HepG2 (cell line): ENCODE measurements around the gene TMEM190. TPM values are rescaled to one million over a fixed set of nuclear protein-coding genes. Genes with fewer than 3 reads are reported as not detected.
A peak's percentile ranks its signal among the peaks of the same experiment; 100 is the strongest.

Experiments used
- DDIT3 ChIP-seq: sonication (generic); formaldehyde crosslinking; IDR thresholded peaks from 2 replicates; pipeline ENCODE4 v1.4.0; 2020; ENCODE audit warnings: mild to moderate bottlenecking, missing genetic modification reagents
- ELF4 ChIP-seq: sonication (generic); formaldehyde crosslinking; IDR thresholded peaks from 2 replicates; pipeline ENCODE4 v1.5.0; 2020; ENCODE audit warnings: missing genetic modification reagents, mild to moderate bottlenecking, moderate library complexity, borderline replicate concordance
- EP300 ChIP-seq, 3 experiments: sonication (generic) in 1 of 3; formaldehyde crosslinking in 1 of 3; IDR thresholded peaks; 2 replicates each; pipeline versions ENCODE4 v1.5.1 to v1.6.1; 2011 to 2020; ENCODE audit warnings: low read depth in 2 of 3, low read length in 2 of 3, borderline replicate concordance in 1 of 3, improper control_type of control experiment in 1 of 3, mild to moderate bottlenecking in 1 of 3, missing genetic modification reagents in 1 of 3, moderate library complexity in 1 of 3
- ETV6 ChIP-seq: sonication (generic); formaldehyde crosslinking; conservative IDR thresholded peaks from 2 replicates; pipeline ENCODE4 v1.4.0; 2020; ENCODE audit warnings: missing genetic modification reagents
- HOXA5 ChIP-seq: sonication (generic); formaldehyde crosslinking; IDR thresholded peaks from 2 replicates; pipeline ENCODE4 v1.4.0; 2020; ENCODE audit warnings: missing genetic modification reagents
- MTERF4 ChIP-seq: sonication (generic); formaldehyde crosslinking; IDR thresholded peaks from 2 replicates; pipeline ENCODE4 v1.8.0; 2023; ENCODE audit warnings: mild to moderate bottlenecking, missing genetic modification reagents
- NFYC ChIP-seq: IDR thresholded peaks from 2 replicates; pipeline ENCODE4 v1.6.1; 2016; ENCODE audit warnings: missing genetic modification reagents, missing compliant biosample characterization
- ZBTB46 ChIP-seq: sonication (generic); formaldehyde crosslinking; IDR thresholded peaks from 2 replicates; pipeline ENCODE4 v1.4.0; 2020; ENCODE audit warnings: mild to moderate bottlenecking, missing genetic modification reagents, borderline replicate concordance
- ZNF563 ChIP-seq: sonication (generic); formaldehyde crosslinking; IDR thresholded peaks from 2 replicates; pipeline ENCODE4 v1.8.0; 2022; ENCODE audit warnings: mild to moderate bottlenecking, moderate library complexity, missing genetic modification reagents
- ZNF576 ChIP-seq: sonication (generic); formaldehyde crosslinking; IDR thresholded peaks from 2 replicates; pipeline ENCODE4 v1.4.0; 2020; ENCODE audit warnings: mild to moderate bottlenecking, missing genetic modification reagents
- polyA plus RNA-seq, 8 experiments: library from polyadenylated mRNA; depleted of rRNA in 3 of 8; stranded (reverse) in 7 of 8; unstranded in 1 of 8; fragments of >200 nt; fragmentation: Illumina TruSeq in 4 of 8; extraction: Trizol in 4 of 8; gene quantifications; 2 replicates each; pipeline versions ENCODE4 v1.2.1 to v1.2.3, GENCODE V29; 2011 to 2016; ENCODE audit warnings: low read depth in 4 of 8, missing spikeins in 1 of 8, mixed read lengths in 1 of 8; ENCODE audit not compliant: insufficient read depth in 1 of 8
- total RNA-seq, 5 experiments: library from RNA; depleted of rRNA; stranded (reverse); fragments of >200 nt; fragmentation: Illumina TruSeq; extraction: Trizol; gene quantifications; 2 replicates each; pipeline ENCODE4 v1.2.3, GENCODE V29; 2016; ENCODE audit warnings: low read depth in 1 of 5
- TF ChIP-seq, protein P1 (sequence below): sonication (generic); formaldehyde crosslinking; IDR thresholded peaks from 2 replicates; pipeline ENCODE4 v1.4.0; 2020; ENCODE audit warnings: low read depth, missing genetic modification reagents
- TF ChIP-seq, protein P2 (sequence below): sonication (generic); formaldehyde crosslinking; IDR thresholded peaks from 2 replicates; pipeline ENCODE4 v1.4.0; 2020; ENCODE audit warnings: missing genetic modification reagents, mild to moderate bottlenecking, borderline replicate concordance
- TF ChIP-seq, protein P3 (sequence below): sonication (generic); formaldehyde crosslinking; IDR thresholded peaks from 2 replicates; pipeline ENCODE4 v1.9.0; 2022; ENCODE audit warnings: low read depth, missing genetic modification reagents

Gene TMEM190
- total and polyA plus RNA-seq, 2 of the 13 experiments (the other 11 are each of a cell fraction or from before 2014, with no cell fraction given): 0.35 to 0.83 TPM

DNA sequence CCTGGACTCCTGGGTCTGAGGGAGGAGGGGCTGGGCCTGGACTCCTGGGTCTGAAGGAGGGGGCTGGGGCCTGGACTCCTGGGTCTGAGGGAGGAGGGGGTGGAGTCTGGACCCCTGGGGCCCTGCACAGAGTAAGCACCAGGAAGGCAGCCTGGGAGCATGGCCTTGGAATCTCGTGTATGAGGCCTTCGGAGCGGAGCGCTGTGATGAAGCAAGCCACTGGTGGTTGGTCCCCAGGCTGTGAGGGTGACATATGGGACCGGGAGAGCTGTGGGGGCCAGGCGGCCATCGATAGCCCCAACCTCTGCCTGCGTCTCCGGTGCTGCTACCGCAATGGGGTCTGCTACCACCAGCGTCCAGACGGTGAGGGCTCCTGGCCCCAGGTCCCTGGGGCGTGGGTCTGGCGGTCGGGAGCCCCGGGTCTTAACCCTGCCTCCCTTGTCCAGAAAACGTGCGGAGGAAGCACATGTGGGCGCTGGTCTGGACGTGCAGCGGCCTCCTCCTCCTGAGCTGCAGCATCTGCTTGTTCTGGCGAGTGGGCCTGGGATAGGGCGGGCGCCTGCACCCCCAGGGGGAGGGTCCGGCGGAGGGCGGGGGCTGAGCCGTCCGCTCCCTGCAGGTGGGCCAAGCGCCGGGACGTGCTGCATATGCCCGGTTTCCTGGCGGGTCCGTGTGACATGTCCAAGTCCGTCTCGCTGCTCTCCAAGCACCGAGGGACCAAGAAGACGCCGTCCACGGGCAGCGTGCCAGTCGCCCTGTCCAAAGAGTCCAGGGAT is 918 bp downstream of the TMEM190 start (continued):
- no peak for TF ChIP-seq DDIT3 (CRISPR knock-in tag)
- TF ChIP-seq, protein P1, sequence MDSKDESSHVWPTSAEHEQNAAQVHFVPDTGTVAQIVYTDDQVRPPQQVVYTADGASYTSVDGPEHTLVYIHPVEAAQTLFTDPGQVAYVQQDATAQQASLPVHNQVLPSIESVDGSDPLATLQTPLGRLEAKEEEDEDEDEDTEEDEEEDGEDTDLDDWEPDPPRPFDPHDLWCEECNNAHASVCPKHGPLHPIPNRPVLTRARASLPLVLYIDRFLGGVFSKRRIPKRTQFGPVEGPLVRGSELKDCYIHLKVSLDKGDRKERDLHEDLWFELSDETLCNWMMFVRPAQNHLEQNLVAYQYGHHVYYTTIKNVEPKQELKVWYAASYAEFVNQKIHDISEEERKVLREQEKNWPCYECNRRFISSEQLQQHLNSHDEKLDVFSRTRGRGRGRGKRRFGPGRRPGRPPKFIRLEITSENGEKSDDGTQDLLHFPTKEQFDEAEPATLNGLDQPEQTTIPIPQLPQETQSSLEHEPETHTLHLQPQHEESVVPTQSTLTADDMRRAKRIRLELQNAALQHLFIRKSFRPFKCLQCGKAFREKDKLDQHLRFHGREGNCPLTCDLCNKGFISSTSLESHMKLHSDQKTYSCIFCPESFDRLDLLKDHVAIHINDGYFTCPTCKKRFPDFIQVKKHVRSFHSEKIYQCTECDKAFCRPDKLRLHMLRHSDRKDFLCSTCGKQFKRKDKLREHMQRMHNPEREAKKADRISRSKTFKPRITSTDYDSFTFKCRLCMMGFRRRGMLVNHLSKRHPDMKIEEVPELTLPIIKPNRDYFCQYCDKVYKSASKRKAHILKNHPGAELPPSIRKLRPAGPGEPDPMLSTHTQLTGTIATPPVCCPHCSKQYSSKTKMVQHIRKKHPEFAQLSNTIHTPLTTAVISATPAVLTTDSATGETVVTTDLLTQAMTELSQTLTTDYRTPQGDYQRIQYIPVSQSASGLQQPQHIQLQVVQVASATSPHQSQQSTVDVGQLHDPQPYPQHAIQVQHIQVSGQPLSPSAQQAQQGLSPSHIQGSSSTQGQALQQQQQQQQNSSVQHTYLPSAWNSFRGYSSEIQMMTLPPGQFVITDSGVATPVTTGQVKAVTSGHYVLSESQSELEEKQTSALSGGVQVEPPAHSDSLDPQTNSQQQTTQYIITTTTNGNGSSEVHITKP (CRISPR knock-in tag): no peak
- no peak for TF ChIP-seq ETV6 (CRISPR knock-in tag)
- no peak for TF ChIP-seq EP300 (IDR thresholded peaks at IDR 0.05; ENCODE audit: low read depth in 2 of 2, low read length in 2 of 2)
- no peak for TF ChIP-seq EP300 (CRISPR knock-in tag; IDR thresholded peaks at IDR 0.05; ENCODE audit: borderline replicate concordance)
- no peak for TF ChIP-seq NFYC (CRISPR knock-in tag)
- TF ChIP-seq ZNF576 (CRISPR knock-in tag): no peak
- TF ChIP-seq ELF4 (CRISPR knock-in tag): no peak
- TF ChIP-seq, protein P2, sequence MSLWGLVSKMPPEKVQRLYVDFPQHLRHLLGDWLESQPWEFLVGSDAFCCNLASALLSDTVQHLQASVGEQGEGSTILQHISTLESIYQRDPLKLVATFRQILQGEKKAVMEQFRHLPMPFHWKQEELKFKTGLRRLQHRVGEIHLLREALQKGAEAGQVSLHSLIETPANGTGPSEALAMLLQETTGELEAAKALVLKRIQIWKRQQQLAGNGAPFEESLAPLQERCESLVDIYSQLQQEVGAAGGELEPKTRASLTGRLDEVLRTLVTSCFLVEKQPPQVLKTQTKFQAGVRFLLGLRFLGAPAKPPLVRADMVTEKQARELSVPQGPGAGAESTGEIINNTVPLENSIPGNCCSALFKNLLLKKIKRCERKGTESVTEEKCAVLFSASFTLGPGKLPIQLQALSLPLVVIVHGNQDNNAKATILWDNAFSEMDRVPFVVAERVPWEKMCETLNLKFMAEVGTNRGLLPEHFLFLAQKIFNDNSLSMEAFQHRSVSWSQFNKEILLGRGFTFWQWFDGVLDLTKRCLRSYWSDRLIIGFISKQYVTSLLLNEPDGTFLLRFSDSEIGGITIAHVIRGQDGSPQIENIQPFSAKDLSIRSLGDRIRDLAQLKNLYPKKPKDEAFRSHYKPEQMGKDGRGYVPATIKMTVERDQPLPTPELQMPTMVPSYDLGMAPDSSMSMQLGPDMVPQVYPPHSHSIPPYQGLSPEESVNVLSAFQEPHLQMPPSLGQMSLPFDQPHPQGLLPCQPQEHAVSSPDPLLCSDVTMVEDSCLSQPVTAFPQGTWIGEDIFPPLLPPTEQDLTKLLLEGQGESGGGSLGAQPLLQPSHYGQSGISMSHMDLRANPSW (CRISPR knock-in tag): no peak
- TF ChIP-seq ZNF563 (CRISPR knock-in tag): no peak
- no peak for TF ChIP-seq ZBTB46 (CRISPR knock-in tag)
- TF ChIP-seq, protein P3, sequence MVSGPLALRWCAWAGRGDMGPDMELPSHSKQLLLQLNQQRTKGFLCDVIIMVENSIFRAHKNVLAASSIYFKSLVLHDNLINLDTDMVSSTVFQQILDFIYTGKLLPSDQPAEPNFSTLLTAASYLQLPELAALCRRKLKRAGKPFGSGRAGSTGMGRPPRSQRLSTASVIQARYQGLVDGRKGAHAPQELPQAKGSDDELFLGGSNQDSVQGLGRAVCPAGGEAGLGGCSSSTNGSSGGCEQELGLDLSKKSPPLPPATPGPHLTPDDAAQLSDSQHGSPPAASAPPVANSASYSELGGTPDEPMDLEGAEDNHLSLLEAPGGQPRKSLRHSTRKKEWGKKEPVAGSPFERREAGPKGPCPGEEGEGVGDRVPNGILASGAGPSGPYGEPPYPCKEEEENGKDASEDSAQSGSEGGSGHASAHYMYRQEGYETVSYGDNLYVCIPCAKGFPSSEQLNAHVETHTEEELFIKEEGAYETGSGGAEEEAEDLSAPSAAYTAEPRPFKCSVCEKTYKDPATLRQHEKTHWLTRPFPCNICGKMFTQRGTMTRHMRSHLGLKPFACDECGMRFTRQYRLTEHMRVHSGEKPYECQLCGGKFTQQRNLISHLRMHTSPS (CRISPR knock-in tag): peak; percentile 37; the same call in 1 of the 2 replicates
- TF ChIP-seq MTERF4: no peak; the same call in 1 of the 2 replicates
- TF ChIP-seq HOXA5 (CRISPR knock-in tag): 0 out of 2 replicates have a peak, but pooled peaks have one; percentile 33
